Muscle layer of duodenum (tissue), 2 donors: ENCODE data around the gene INPP5D.

ENCODE experiments used
- H3K27ac ChIP-seq: one replicate; pipeline ENCODE4 v1.7.0; 2013; ENCODE audit warnings: mild to moderate bottlenecking, low read length
- H3K27me3 ChIP-seq: one replicate; pipeline ENCODE4 v1.7.0; 2013; ENCODE audit warnings: low read depth, mild to moderate bottlenecking, control low read depth, low read length
- H3K36me3 ChIP-seq, 2 donors: one replicate each; pipeline ENCODE4 v1.7.0; 2013; ENCODE audit warnings: low read length in 2 of 2, control low read depth in 1 of 2, mild to moderate bottlenecking in 1 of 2; ENCODE audit not compliant: insufficient read depth in 2 of 2, control insufficient read depth in 1 of 2
- H3K4me1 ChIP-seq, 2 donors: one replicate each; pipeline ENCODE4 v1.7.0; 2013; ENCODE audit warnings: low read length in 2 of 2, mild to moderate bottlenecking in 2 of 2, control low read depth in 1 of 2, moderate library complexity in 1 of 2; ENCODE audit not compliant: insufficient read depth in 2 of 2, control insufficient read depth in 1 of 2
- H3K4me3 ChIP-seq, 2 donors: one replicate each; pipeline ENCODE4 v1.7.0; 2013; ENCODE audit warnings: low read length in 2 of 2, low read depth in 1 of 2, mild to moderate bottlenecking in 1 of 2
- H3K9me3 ChIP-seq, 2 donors: one replicate each; pipeline ENCODE4 v1.7.0; 2013; ENCODE audit warnings: low read length in 2 of 2, control low read depth in 1 of 2, mild to moderate bottlenecking in 1 of 2; ENCODE audit not compliant: control insufficient read depth in 1 of 2
- donor health status: healthy.

INPP5D gene

GRCh38 chr2:233034091-233034882 is 25.9 kb upstream of the INPP5D start:
- Histone ChIP-seq H3K27me3 (no peaks in the 10 kb centered on the region), H3K4me1 (no peaks in the 10 kb centered on the region), H3K4me3 (no peak overlapping the region), H3K27ac (no peak overlapping the region), H3K9me3 (no peaks in the 10 kb centered on the region), H3K36me3 (no peaks in the 10 kb centered on the region)

GRCh38 chr2:233035426-233036161 is 24.5 kb upstream of the INPP5D start:
- Histone ChIP-seq H3K36me3 (no peaks in the 10 kb centered on the region), H3K4me1 (no peaks in the 10 kb centered on the region), H3K27me3 (no peaks in the 10 kb centered on the region), H3K9me3 (no peaks in the 10 kb centered on the region), H3K27ac (no peak overlapping the region), H3K4me3 (no peak overlapping the region)

- Histone ChIP-seq H3K27ac (no peak overlapping the region), H3K9me3 (no peaks in the 10 kb centered on the region), H3K4me1 (no peaks in the 10 kb centered on the region), H3K4me3 (no peak overlapping the region), H3K36me3 (no peaks in the 10 kb centered on the region), H3K27me3 (no peaks in the 10 kb centered on the region)
These were observed 23.8 kb upstream of the INPP5D start for GRCh38 chr2:233036162-233036838.

GRCh38 chr2:233037078-233037477 is 23.1 kb upstream of the INPP5D start:
- no peak overlapping the region for H3K4me3 ChIP-seq
- no peaks in the 10 kb centered on the region for H3K27me3 ChIP-seq
- no peaks in the 10 kb centered on the region for H3K9me3 ChIP-seq
- H3K27ac ChIP-seq: no peak overlapping the region
- H3K4me1 ChIP-seq: no peaks in the 10 kb centered on the region
- no peaks in the 10 kb centered on the region for H3K36me3 ChIP-seq

- Histone ChIP-seq H3K36me3 (no peaks in the 10 kb centered on the region), H3K27me3 (no peaks in the 10 kb centered on the region), H3K4me3 (no peak overlapping the region), H3K27ac (no peak overlapping the region), H3K4me1 (no peaks in the 10 kb centered on the region), H3K9me3 (no peaks in the 10 kb centered on the region)
These were observed 20.8 kb upstream of the INPP5D start for GRCh38 chr2:233039212-233039845.

GRCh38 chr2:233039846-233040530 is 20.2 kb upstream of the INPP5D start:
- Histone ChIP-seq H3K4me1 (no peaks in the 10 kb centered on the region), H3K9me3 (no peaks in the 10 kb centered on the region)

GRCh38 chr2:233040571-233040970 is 19.6 kb upstream of the INPP5D start:
- H3K4me3 ChIP-seq: no peak overlapping the region
- H3K27me3 ChIP-seq: no peaks in the 10 kb centered on the region
- H3K27ac ChIP-seq: no peak overlapping the region
- no peaks in the 10 kb centered on the region for H3K4me1 ChIP-seq
- H3K36me3 ChIP-seq: no peaks in the 10 kb centered on the region
- H3K9me3 ChIP-seq: no peaks in the 10 kb centered on the region

More at GRCh38 chr2:233039846-233040530, 20.2 kb upstream of the INPP5D start:
- Histone ChIP-seq H3K36me3 (no peaks in the 10 kb centered on the region), H3K27me3 (no peaks in the 10 kb centered on the region), H3K27ac (no peak overlapping the region), H3K4me3 (no peak overlapping the region)

- no peaks in the 10 kb centered on the region for H3K36me3 ChIP-seq
- no peaks in the 10 kb centered on the region for H3K27me3 ChIP-seq
- no peak overlapping the region for H3K4me3 ChIP-seq
- H3K9me3 ChIP-seq: no peaks in the 10 kb centered on the region
- H3K27ac ChIP-seq: no peak overlapping the region
- H3K4me1 ChIP-seq: no peaks in the 10 kb centered on the region
These were observed 18.3 kb upstream of the INPP5D start for GRCh38 chr2:233041722-233042323.

GRCh38 chr2:233042549-233042948 is 17.6 kb upstream of the INPP5D start:
- H3K4me3 ChIP-seq: no peak overlapping the region
- H3K9me3 ChIP-seq: no peaks in the 10 kb centered on the region
- H3K4me1 ChIP-seq: no peaks in the 10 kb centered on the region
- no peaks in the 10 kb centered on the region for H3K36me3 ChIP-seq
- H3K27me3 ChIP-seq: no peaks in the 10 kb centered on the region
- no peak overlapping the region for H3K27ac ChIP-seq

- Histone ChIP-seq H3K27ac (no peak overlapping the region), H3K9me3 (no peaks in the 10 kb centered on the region), H3K36me3 (no peaks in the 10 kb centered on the region), H3K27me3 (no peaks in the 10 kb centered on the region), H3K4me1 (no peaks in the 10 kb centered on the region), H3K4me3 (no peak overlapping the region)
These were observed 15.1 kb upstream of the INPP5D start for GRCh38 chr2:233044974-233045605.
